Peyer's patch (tissue), 4 donors: ENCODE results near the gene PHF11.
"Not testable (repeated sequence)": the region's sequence is repeated elsewhere in the genome, so short reads cannot be mapped to it uniquely, and the experiment has no call there.

Experiments
- CTCF ChIP-seq, 6 experiments: fragments of 450-650 bp in 4 of 6; fragments of 200-600 bp in 2 of 6; sonication (generic) in 1 of 6; IDR thresholded peaks; one replicate each; pipeline ENCODE4 v1.5.1; 2017 to 2019; ENCODE audit warnings: antibody characterized with exemption in 6 of 6, mild to moderate bottlenecking in 3 of 6, moderate library complexity in 1 of 6
- POLR2A ChIP-seq, 2 donors: fragments of 450-650 bp; IDR thresholded peaks; one replicate each; pipeline ENCODE4 v1.5.1; 2017; ENCODE audit warnings: antibody characterized with exemption in 2 of 2, mild to moderate bottlenecking in 2 of 2, moderate library complexity in 2 of 2

- TF ChIP-seq CTCF, POLR2A (IDR thresholded peaks at IDR 0.05): not testable (repeated sequence)
These were observed 69.7 kb downstream of the PHF11 start for GRCh38 chr13:49565461-49565860.
